ENCODE measurements around the gene BRI3BP. TPM values are rescaled to one million over a fixed set of nuclear protein-coding genes. Genes with fewer than 3 reads are reported as not detected.

The BRI3BP gene
- total and polyA plus RNA-seq, 9 of the 15 experiments (the other 6 are each of a cell fraction or from before 2014, with no cell fraction given), result 12.3 to 25.0 (median 16.6) TPM

GRCh38 chr12:125055591-125055990, 62.1 kb downstream of the BRI3BP start (continued):
- no peak for TF ChIP-seq KHSRP (IDR thresholded peaks at IDR 0.05)
- no peak for TF ChIP-seq ETV6 (IDR thresholded peaks at IDR 0.05; ENCODE audit: borderline replicate concordance in 1 of 2, low read depth in 2 of 2, low read length in 1 of 2)
- TF ChIP-seq ETV6 (CRISPR knock-in tag; IDR thresholded peaks at IDR 0.05; ENCODE audit: borderline replicate concordance), result no peak

- Histone ChIP-seq H3K4me3 (no peak overlapping the region), H3K79me2 (ENCODE audit: control insufficient read depth, insufficient read depth, low read length) (no peaks in the 10 kb centered on the region), H3K9ac (ENCODE audit: insufficient read depth in 1 of 2, low read depth in 2 of 2, low read length in 2 of 2) (peak overlapping the region in 1 of 2 experiments; percentile 6; a peak in 1 of 4 replicates), H3K9me3 (replicated peaks; ENCODE audit: control insufficient read depth, insufficient read depth, low read depth, low read length) (0 out of 2 replicates have a peak, but pooled peaks cover 1% of the 10 kb centered on the region), H3K27ac (ENCODE audit: extremely low read depth, low read depth, low read length) (no peak overlapping the region), H3K9me1 (ENCODE audit: control insufficient read depth, insufficient read depth, low read length) (no peaks in the 10 kb centered on the region), H3K4me2 (ENCODE audit: insufficient read depth, low read length) (peak overlapping the region; percentile 9; the same call in 1 of the 2 replicates), H2AFZ (ENCODE audit: low read depth, low read length) (peak overlapping the region; percentile 36), H3K27me3 (ENCODE audit: control insufficient read depth in 2 of 2, insufficient read depth in 2 of 2, low read length in 2 of 2) (peaks cover 0 to 12% of the 10 kb centered on the region in 2 experiments; a peak in 3 of 5 replicates), H3K4me1 (replicated peaks in 1 of 2; ENCODE audit: control insufficient read depth in 2 of 2, insufficient read depth in 2 of 2, low read length in 2 of 2) (peaks cover 4 to 6% of the 10 kb centered on the region in 2 experiments; a peak in 2 of 5 replicates), H4K20me1 (replicated peaks; ENCODE audit: control insufficient read depth, insufficient read depth, low read length) (no peaks in the 10 kb centered on the region), H3K36me3 (ENCODE audit: control insufficient read depth, insufficient read depth, low read length) (no peaks in the 10 kb centered on the region)
- no peak; the same call in 1 of the 3 replicates for ATAC-seq
- intact Hi-C loops (cut with micrococcal nuclease) (no loop called here), in situ Hi-C loops (cut with MboI) (no loop called here)
- DNase-seq (ENCODE audit: extremely low read depth in 1 of 4, low spot score in 3 of 4), result no peak
- BruUV-seq (replicated peaks), result no TSS peak
- FAIRE-seq, result no peak
- ChIA-PET POLR2A (interaction anchor here (1.1 kb wide), 1 partner anchor 142 kb away, joined by 4 read pairs; the partner anchor contains the start of gene UBC), CTCF (ENCODE audit: low intra/inter-chr PET ratio) (no interaction called here)
- 21% methylated on average over 8 of the region's 14 CpGs for WGBS (ENCODE audit: insufficient coverage, low coverage, missing lambda C conversion rate)
- TF ChIP-seq ZC3H8 (IDR thresholded peaks at IDR 0.05) (no peak), ZFP91 (CRISPR knock-in tag; IDR thresholded peaks at IDR 0.05) (no peak)
Measured at GRCh38 chr12:125056306-125056705, 62.9 kb downstream of the BRI3BP start.
